Measurements from ENCODE around the gene TAF1A.

Gene TAF1A

DNA sequence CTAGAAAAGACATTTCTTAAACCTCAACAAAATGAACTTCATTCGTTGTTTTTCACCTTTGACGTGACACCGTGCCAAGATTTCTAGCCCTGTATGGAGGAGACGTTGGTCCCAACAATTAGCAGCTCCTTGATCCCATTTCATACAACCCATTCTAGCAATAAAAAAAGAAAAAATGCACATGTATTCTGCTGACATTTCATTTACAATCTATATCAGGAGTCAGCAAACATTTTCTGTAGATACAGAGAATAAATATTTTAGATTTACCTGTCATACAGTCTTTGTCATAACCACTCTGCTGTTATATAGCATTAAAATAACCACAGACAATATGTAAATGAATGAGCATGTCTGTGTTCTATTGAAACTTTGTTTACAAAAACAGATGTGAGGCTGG lies 7.0 kb upstream of the TAF1A start:
- DNase-seq (ENCODE audit: low spot score): no peak

DNA sequence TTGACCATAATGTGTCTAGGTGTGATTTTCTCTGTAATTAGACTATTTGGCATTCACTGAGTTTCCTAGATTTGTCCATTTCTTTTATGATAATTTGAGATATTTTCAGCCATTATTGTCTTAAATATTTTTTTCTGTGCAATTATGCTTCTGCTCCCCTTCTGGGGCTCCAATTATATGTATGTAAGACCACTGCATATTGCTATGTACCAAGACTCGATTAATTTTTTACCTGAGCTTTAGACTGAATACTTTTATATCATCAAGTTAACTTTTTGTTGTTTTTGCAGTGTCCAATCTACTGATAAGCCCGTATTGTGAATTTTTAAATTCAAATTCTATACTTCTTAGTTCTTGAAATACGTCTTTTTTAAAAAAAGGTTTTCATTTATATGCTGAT lies 5.1 kb upstream of the TAF1A start:
- DNase-seq (ENCODE audit: low spot score): no peak

DNA sequence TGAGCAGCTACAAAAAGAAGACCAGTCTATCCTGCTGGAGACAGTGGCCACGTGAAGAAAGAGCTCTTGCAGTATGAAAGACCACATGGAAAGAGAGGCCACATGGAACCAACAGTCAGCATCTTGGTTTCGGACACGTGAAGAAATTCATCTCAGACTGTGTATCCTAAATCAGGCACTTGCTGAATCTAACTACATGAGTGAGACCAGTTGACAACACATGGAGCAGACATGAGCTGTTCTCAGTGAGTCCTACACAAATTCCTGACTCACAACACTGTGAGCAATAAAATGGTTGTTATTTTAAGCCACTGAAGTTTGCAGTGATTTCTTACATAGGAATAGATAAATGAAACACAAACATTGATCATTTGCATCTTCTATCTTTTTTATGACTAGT lies 2.4 kb upstream of the TAF1A start:
- no peak for DNase-seq (ENCODE audit: low spot score)

DNA sequence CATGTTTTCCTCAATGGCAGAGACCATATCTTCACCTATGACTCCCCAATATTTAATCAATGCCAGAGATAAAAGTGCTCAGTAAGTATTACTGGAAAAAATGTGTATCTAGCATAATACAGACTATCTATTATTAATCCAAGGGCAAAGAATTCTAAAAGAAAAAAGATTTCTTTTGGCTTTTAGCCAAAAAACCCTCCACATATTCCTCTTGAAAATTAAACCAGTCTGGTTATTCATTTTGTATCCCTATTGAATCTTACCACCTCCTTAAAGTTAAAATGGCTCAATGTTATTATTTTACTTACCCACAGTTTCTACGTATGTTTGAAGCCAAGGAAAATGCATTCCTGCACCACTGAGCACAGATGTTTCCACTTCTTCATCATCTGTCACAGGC lies 1.6 kb downstream of the TAF1A start:
- DNase-seq (ENCODE audit: low spot score): no peak

DNA sequence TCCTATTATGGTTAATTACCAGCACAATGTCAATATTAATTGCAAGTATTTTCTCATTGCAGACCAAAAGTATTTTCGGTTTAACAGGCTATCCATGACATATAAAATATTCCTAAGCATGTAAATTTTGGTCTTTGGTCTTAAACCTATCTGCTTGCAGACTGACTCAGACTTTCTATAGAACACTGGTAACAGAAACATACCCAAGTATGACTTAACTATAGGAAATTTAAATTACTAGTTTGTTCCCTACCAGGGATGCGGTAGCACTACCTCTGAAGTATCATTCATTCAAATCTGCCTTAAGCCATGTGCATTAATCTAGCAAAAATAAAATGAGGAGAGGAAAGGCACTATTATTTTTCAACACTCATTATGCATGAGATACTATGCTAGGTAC lies 2.9 kb downstream of the TAF1A start:
- DNase-seq (ENCODE audit: low spot score): no peak

DNA sequence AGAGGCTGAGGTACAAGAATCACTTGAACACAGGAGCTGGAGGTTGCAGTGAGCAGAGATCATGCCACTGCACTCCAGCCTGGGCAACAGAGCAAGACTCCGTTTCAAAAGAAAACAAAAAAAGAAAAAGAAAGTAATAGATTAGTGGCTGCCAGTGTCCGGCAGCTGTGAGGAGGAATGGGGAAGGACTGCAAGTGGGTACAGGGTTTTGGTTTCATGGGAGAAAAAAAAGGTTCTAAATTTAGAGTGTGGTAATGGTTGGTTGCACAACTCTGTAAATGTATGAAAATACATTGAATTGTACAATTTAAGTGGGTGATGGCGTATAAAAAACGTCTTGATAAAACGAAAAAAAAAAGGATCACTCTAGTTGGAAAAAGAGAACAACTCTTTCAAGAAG lies 6.7 kb downstream of the TAF1A start:
- no peak for DNase-seq (ENCODE audit: low spot score)

DNA sequence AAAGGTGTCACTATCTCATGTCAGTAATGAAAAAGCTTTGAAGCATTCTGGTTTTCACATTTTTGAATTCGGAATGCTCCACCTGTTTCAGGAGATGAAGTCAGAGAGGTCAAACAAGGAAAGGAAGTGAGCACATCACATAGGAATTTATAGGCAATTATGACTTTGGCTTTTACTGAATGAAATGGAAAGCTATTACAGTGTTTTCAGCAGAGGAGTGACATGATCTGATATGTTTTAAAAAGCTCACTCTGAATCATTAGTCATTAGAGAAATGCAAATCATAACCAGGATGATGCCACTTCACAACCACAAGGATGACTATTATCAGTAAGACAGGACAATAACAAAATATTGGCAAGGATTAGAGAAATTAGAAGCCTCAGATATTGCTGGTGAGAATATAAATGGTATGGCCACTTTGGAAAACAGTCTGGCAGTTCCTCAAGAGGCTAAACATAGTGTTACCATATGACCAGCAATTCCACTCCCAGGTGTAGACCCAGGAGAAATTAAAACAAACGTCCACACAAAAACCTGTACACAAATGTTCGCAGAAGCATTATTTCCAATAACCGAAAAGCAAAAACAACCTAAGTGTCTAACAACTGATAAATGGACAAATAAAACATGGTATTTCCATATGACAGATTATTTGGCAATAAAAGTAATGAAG lies 7.5 kb downstream of the TAF1A start:
- DNase-seq (ENCODE audit: low spot score): peak; percentile 67

DNA sequence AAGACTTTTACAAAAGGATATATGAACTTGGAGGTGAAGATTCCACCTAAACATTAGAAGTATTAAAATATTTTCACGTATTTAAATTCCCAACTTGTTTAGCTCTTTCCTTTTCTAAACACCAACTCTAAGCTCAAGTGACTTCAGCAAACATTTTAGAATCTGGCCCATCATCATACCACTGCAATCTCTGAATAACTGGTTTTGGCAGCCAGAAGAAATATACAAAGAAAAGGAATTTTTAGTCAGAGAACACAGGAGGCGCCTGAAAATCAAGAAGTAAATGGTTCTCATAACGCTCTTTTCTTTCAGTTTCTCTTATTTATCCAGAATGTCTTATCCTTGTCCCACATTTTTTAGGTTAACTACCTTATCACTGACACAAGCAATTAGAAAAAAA lies 10.4 kb downstream of the TAF1A start:
- DNase-seq (ENCODE audit: low spot score): no peak

DNA sequence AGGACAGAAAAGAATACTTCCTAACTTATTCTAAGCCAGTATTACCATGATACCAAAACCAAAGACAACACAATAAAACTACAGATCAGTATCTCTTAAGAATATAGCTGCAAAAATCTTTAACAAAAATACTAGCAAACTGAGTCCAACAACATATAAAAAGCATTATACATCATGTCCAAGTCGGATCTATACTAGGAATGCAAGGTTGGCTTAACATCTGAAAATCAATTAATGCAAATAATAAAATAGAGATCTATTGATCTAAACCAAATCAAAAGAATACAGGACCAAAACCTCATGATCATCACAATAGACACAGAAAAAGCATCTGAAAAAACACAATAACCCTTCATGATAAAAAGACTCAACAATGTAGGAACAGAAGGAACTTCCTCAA lies 18.9 kb downstream of the TAF1A start:
- no peak for DNase-seq (ENCODE audit: low spot score)

DNA sequence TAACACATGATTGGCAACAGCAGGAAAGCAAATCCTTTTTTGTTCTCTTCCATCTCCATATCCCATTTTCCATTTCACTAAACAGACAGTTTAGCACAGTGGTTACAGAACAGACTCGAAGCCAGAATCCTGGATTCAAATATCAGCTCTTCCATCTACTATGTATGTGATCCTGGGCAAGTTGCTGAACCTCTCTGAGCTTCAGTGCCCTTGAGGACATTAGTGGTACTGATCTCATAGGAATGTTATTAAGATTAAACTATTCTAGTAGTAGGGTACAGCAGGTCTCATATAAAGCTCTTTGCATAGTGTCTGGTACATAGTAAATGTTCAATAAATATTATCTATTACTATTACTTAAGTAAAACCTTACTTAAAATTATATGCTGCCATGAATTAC lies 28.1 kb downstream of the TAF1A start:
- DNase-seq (ENCODE audit: low spot score): no peak

DNA sequence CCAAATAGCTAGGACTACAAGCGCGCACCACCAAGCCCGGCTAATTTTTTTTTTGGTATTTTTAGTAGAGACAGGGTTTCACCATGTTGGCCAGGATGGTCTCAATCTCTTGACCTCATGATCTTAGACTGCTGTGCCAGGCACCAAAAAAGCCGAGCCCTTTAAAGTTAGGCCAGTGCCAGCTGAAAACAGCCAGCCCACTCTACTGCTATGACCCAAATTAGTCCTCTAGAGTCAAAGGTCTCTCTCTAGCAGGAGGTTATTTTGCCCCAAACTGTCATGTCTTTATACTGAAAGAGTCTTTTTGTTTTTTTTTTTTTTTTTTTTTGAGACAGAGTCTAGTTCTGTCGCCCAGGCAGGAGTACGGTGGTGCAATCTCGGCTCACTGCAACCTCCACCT lies 32.2 kb downstream of the TAF1A start:
- DNase-seq (ENCODE audit: low spot score): no peak

DNA sequence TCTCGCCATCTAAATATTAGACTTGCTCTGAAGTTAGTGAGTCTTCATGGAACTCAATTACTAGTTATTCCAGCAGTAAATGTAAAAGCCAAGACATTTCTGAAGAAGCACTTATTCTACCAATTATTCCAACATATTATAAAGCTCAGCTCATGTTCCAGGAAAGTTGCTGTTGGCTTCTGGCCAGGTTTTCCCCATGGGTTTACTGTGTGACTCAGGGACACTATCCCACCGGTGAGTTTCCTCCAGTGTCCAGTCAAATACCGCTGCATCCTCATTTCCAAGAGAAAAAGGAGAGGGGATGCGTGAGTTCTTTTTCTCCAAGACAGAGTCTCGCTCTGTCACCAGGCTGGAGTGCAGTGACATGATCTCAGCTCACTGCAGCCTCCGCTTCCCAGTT lies 32.6 kb downstream of the TAF1A start:
- no peak for DNase-seq (ENCODE audit: low spot score)

DNA sequence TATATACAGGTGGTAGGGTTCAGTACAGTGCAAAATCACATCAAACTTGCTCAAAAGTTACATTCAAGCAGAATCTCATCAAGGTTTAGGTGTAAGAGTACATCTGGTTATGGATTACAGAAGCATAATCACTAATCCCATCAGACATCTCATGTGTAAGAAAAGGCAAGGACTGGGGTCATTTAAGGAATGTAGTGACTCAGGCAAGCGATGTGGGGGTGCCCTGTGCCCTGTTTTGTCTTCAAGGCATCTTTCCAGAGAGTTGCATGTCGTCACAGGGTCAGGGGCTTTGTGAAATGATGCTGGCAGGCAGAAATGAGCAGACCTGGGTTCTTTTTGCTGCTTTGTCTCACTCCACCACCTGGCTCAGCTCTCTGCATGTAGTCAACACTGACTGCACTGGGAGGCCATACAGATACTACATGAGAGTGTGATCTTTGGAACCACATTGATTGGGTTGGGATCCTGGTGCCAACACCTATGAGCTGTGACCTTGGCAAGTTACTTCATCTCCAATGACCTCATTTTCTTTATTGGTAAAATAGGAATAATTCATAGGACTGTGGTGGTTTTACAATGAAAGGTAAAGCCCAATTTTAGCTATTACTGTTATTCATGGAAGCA lies 33.6 kb downstream of the TAF1A start:
- DNase-seq (ENCODE audit: low spot score): no peak

DNA sequence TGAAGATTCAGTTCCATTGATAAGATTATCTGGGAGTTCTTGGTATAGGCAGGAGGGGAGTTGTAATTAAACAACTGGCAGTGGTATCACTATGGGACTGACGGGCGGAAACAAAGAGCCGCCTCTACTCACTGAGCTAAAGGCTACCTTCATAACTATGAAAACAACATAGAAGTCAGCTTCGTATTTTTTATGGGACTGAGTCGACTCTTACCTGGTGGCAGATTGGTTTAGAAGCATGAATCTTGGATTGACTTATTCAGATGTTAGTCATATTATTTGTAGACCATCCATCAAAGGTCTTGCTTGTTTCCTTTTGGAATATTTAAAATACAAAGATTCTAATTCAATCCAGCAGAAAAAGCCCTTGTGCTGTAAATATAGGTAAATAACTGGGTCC lies 35.6 kb downstream of the TAF1A start:
- DNase-seq (ENCODE audit: low spot score): no peak

DNA sequence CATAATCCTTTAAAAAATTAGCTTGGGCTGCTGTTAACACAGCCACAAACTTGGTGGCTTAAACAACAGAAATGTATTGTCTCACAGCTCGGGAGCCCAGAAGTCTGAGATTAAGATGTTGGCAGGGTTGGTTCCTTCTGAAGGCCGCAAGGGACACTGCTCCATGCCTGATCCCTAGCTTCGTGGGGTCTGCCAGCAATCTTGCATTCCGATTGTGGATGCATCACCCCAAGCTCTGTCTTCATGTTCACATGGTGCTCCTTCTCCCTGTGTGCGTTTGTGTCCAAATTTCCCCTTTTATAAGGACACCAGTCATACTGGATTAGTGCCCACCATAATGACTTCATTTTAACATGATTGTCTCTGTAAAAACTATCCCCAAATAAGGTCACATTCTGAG lies 36.9 kb downstream of the TAF1A start:
- DNase-seq (ENCODE audit: low spot score): no peak

DNA sequence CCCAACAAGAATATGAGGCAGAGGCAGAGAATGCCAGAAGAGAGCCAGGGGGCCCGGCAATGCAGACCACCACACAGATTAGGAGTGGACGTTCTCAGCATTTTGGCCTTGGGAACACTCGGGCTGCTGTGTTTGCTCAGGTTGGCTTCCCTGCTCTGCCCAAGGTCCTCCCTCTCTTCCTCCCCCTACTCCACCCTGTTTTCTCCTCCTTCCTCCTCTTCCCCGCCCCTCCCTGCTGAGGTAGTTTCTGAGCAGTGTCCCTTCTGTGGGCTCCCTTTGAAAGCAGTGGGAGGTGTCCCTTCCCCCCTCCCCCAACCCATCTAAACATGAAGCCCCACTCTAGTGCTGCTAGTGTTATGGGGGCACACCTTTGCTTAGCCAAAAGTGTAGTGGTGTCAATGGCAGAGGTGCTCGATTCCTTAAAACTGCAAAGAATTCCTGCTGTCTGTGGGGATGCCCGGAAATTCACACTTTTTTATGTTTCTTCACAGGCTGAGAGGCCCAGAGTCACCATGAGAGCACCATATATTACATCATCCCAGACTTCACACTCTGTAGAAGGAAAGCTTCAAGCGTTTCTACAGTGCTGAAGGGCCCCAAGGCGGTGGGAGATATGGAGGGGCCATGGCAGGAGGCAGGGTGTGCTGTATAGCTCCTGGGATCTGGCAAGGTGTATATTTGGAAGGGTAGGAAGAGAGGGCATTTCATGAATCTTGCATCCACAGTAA lies 41.6 kb downstream of the TAF1A start, which contains the start of gene HHIPL2:
HHIPL2 (minus strand) TSS at position 161 of the 728 bp plus-strand sequence; CDS start at position 101, 60 bp downstream.
- DNase-seq (ENCODE audit: low spot score): no peak

DNA sequence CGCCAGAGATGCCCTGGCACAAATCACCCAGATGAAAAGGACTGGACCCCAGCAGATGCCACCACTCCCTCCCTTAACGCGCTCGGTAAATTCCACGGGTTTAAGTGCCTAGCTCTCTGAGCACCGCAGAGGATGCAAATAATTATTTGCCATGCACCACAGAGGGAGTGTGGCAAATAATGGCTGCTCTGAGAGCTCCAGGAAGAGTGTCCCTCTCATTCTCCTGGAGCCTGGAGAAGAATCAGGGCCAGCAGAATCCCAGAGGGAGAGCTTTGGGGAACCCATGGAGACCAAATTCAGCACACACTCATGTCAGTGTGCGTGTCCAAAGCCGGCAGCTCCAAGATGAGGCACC lies 42.5 kb downstream of the TAF1A start:
- no peak for DNase-seq (ENCODE audit: low spot score)

DNA sequence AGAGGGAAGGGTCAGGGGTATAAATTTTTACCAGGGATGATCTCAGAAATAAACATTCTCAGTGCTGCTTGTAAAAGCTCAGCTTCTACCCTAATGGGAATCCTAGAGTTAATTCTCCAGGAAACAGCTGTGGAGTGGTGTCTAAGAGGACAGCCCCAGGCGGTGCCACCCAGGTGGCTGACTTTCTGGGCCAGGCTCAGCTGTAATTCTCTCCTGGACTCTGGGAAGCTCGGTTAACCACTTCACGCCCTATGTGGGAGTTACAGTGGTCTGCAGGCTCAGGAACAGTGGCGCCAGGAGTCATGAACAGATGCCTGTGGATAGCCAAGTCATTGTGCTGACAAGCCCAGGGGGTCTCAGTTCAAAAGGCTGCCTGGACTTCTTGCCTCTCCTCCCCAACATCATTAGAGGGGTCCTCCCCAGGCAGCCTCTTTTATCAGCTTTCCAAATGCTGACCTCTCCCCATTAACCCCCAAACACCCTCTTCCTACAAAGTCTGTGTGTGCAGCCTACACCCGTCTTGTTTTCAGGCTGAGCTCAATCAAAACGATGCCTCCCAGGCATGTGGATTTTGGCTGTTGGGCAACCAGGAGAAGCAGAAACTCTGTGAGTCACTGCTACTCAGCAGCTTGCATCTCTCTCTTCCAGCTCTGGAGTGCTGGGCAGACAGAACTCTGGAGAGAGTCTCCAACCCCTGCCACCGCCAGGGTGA lies 43.0 kb downstream of the TAF1A start:
- DNase-seq (ENCODE audit: low spot score): no peak

DNA sequence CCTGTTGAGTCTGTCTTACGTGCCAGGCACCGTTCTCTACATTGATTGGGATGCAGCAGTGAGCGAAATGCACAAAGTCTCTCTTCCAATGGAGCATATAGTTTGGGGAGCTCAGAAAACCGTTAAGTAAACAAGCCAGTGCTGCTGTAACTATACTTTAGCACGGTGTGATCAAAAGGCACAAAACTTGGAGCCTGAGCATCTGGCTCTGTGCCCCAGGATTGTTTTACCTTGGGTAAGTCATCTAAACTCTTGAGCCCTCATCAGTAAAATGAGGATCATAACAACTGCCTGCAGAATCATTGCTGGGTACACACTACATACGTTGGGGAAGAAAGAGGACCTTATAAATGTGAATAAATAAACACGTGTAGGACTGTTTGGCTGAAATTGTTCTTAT lies 43.6 kb downstream of the TAF1A start:
- no peak for DNase-seq (ENCODE audit: low spot score)

DNA sequence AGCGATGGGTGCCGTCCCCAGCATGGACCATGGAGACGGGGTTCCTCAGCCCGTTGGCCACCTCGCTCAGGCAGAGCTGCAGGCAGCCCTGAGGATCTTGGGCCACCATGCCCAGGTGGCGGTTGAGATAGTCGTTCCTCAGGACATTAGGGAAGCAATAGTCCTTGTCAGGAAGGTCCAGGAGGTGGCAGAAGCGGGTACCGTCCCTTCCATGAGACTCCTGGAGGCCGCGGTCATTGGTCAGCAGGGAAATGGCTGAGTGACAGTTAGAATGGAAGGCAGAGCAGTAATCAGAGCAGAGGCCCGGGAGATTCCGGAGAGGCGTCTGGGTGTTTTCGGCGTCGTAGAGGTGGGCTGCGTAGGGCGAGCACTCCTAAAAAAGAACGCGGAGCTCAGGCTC lies 45.9 kb downstream of the TAF1A start:
- no peak for DNase-seq (ENCODE audit: low spot score)

DNA sequence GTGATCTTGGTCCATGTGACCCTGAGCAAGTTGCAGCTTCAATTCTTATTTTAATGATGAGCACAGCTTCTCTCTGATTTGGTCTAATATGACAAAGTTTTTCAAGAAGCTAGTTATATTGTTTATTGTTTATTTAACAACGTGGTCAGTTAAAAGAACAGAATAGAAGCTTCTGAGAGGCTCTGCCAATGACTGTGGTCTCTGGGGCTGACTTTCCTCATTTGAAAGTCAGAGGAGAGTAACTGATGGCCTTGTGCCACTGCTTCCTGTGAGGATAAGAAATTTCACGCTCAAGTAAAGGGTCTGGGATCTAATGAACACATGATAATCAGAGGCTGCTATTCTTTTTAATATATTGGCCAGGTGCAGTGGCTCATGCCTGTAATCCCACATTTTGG lies 49.1 kb downstream of the TAF1A start:
- DNase-seq (ENCODE audit: low spot score): no peak

DNA sequence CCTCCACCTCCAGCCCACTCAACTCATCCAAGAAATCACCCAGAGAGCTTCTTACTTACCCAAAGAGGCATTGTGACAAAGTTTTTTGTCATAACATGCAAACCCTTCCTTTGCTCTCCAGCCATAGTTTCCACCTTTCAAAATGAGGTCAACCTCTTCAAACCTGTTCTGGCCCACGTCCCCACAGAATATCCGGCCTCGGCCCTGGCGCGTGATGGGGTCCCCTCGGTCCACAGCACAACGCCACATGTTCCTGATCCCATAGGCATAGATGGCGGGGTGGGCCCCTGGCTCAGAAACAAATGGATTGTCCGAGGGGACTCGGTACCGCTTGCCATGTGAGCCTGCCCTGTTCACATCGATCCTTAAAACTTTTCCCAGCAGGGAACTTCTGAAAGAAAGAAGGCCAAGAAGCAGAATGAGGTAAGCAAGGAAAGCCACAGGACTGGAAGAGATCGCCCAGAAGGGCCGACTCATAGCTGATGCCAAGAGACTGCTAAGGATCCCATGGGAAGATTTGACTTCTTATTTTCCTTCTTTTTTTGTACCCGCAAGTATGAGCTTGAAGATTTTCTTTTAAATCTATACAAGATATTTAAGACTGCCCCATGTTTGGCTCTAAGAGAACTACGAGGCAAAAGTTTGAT lies 49.7 kb downstream of the TAF1A start:
- no peak for DNase-seq (ENCODE audit: low spot score)
